GM19463 (cell line): ENCODE data around the gene SLC2A5.
A peak's percentile ranks its signal among the peaks of the same experiment; 100 is the strongest.
"Not testable (repeated sequence)": the region's sequence is repeated elsewhere in the genome, so short reads cannot be mapped to it uniquely, and the experiment has no call there.

Source experiments
- ATAC-seq: cut with Tn5 transposase; IDR thresholded peaks from one replicate; pipeline ENCODE4 v1.9.1; 2021; ENCODE audit warnings: mild to moderate bottlenecking, moderate library complexity; ENCODE audit not compliant: unreplicated experiment

SLC2A5 gene

GRCh38 chr1:9069326-9070100, at the start of gene SLC2A5:
SLC2A5 (minus strand) TSS chr1:9069635; CDS start chr1:9069536, 99 bp downstream.
- ATAC-seq: peak; percentile 90

GRCh38 chr1:9118186-9118585, 48.8 kb upstream of the SLC2A5 start:
- ATAC-seq: no peak

GRCh38 chr1:9115351-9116205, 46.1 kb upstream of the SLC2A5 start:
- no peak for ATAC-seq

- ATAC-seq: no peak
Observed at GRCh38 chr1:9112961-9113880, 43.8 kb upstream of the SLC2A5 start.

- ATAC-seq: no peak
Observed at GRCh38 chr1:9111957-9112356, 42.5 kb upstream of the SLC2A5 start.

GRCh38 chr1:9111357-9111691, 41.9 kb upstream of the SLC2A5 start:
- ATAC-seq: no peak

GRCh38 chr1:9110669-9111356, 41.4 kb upstream of the SLC2A5 start:
- no peak for ATAC-seq

GRCh38 chr1:9108056-9108665, 38.7 kb upstream of the SLC2A5 start:
- ATAC-seq: no peak

- no peak for ATAC-seq
Observed at GRCh38 chr1:9107136-9107535, 37.7 kb upstream of the SLC2A5 start.

GRCh38 chr1:9106286-9106685, 36.9 kb upstream of the SLC2A5 start:
- no peak for ATAC-seq

GRCh38 chr1:9105336-9105867, 36.0 kb upstream of the SLC2A5 start:
- no peak for ATAC-seq

- no peak for ATAC-seq
Observed at GRCh38 chr1:9101510-9102146, 32.2 kb upstream of the SLC2A5 start.

- no peak for ATAC-seq
Observed at GRCh38 chr1:9100471-9101043, 31.1 kb upstream of the SLC2A5 start.

GRCh38 chr1:9099555-9099954, 30.1 kb upstream of the SLC2A5 start:
- ATAC-seq: no peak

GRCh38 chr1:9097947-9098705, 28.7 kb upstream of the SLC2A5 start:
- no peak for ATAC-seq

- ATAC-seq: no peak
Observed at GRCh38 chr1:9095818-9096217, 26.4 kb upstream of the SLC2A5 start.

GRCh38 chr1:9093996-9094595, 24.7 kb upstream of the SLC2A5 start:
- not testable (repeated sequence) for ATAC-seq

GRCh38 chr1:9093581-9093980, 24.1 kb upstream of the SLC2A5 start:
- no peak for ATAC-seq
